Measurements from ENCODE around the gene FBXL15. TPM values are rescaled to one million over a fixed set of nuclear protein-coding genes. Genes with fewer than 3 reads are reported as not detected.

Gene FBXL15
- total RNA-seq, 4 donors from 2014 or later = 14.2 to 34.8 (median 21.0) TPM

GRCh38 chr10:102411341-102412255, 9.0 kb upstream of the FBXL15 start:
- Histone ChIP-seq H3K27me3 (peaks cover 70 to 89% (median 79%) of the 10 kb centered on the region in 3 donors), H3K27ac (no peak overlapping the region), H3K4me1 (no peaks in the 10 kb centered on the region), H3K9me3 (no peaks in the 10 kb centered on the region), H3K4me3 (no peak overlapping the region), H3K36me3 (no peaks in the 10 kb centered on the region)
- intact Hi-C loops (cut with DNase I; ENCODE audit: low total_unique reads) (no loop called here), in situ Hi-C loops (cut with MboI; ENCODE audit: low sequenced_read_pairs in 4 of 4) (no loop called here)
- ATAC-seq = no peak
- no peak for TF ChIP-seq CTCF (IDR thresholded peaks at IDR 0.05 in 4 of 5, conservative IDR thresholded peaks at IDR 0.05 in 1 of 5)
- no peak for TF ChIP-seq POLR2A (IDR thresholded peaks at IDR 0.05)
- DNase-seq = no peak

DNA sequence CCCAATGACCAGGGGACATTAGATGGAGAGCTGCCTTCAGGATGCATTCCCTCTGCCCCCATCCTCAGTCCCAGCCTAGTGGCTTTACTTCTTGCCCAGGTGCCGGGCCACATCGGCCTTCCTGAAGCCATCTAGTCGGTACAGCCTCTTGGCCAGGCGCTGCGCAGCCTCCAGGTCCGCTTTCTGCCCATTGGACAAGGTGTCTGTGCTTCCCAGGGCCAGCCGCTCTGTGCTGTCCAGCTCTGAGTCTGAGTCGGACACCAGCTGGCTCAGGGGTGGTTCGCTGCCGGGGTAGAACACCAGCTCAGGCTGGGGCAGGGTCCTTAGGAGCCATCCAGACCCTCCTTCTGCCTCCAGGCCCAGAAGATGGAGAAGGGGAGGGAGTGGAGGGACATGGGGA, 8.3 kb upstream of the FBXL15 start:
- Histone ChIP-seq H3K9me3 (no peaks in the 10 kb centered on the region), H3K4me3 (no peak overlapping the region), H3K4me1 (no peaks in the 10 kb centered on the region), H3K36me3 (no peaks in the 10 kb centered on the region), H3K27me3 (peaks cover 73 to 94% (median 85%) of the 10 kb centered on the region in 3 donors), H3K27ac (no peak overlapping the region)
- in situ Hi-C loops (cut with MboI; ENCODE audit: low sequenced_read_pairs in 4 of 4) (no loop called here), intact Hi-C loops (cut with DNase I; ENCODE audit: low total_unique reads) (no loop called here)
- TF ChIP-seq CTCF (IDR thresholded peaks at IDR 0.05 in 4 of 5, conservative IDR thresholded peaks at IDR 0.05 in 1 of 5) = no peak
- no peak for TF ChIP-seq POLR2A (IDR thresholded peaks at IDR 0.05)
- ATAC-seq = no peak
- DNase-seq = no peak

DNA sequence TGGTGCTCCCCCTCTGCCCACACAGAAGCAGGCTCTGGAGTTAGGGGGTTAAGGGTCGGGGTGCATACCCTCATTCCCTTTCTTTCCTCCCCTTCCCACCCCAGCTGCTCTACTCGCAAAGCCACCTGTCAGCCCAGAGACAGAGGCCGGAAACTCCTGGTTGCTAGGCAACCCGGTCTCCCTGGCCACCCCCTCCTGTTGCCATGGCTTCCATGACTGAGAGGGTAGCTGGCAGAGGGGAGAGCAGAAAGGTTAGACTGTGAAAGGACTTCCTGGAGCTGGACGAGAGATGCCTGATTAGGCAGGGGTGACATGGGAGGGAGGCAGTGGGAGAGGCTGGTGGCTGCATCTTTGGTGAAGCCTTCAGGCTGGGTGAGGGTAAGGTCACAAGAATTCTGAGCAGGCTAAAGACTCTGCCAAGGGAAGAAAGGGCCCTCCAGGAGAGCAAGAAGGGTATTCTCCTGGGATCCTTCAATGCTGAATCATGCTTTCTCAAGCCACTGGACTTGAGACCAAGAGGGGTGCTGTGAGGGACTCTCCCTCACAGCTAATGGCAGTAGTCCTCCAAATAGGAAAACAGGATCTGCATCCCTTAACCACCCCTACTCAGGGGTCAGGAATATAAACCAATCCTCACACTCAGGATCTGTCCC, 7.5 kb upstream of the FBXL15 start:
- intact Hi-C loops (cut with DNase I; ENCODE audit: low total_unique reads) = no loop called here
- H3K9me3 ChIP-seq = no peaks in the 10 kb centered on the region
- DNase-seq = no peak

More for the DNA sequence above, 7.5 kb upstream of the FBXL15 start:
- Histone ChIP-seq H3K27me3 (peaks cover 68 to 93% (median 85%) of the 10 kb centered on the region in 3 donors), H3K27ac (no peak overlapping the region), H3K36me3 (no peaks in the 10 kb centered on the region), H3K4me1 (no peaks in the 10 kb centered on the region), H3K4me3 (no peak overlapping the region)
- no peak for ATAC-seq
- in situ Hi-C loops (cut with MboI; ENCODE audit: low sequenced_read_pairs in 4 of 4) = no loop called here
- TF ChIP-seq CTCF (IDR thresholded peaks at IDR 0.05 in 4 of 5, conservative IDR thresholded peaks at IDR 0.05 in 1 of 5) (no peak), POLR2A (IDR thresholded peaks at IDR 0.05) (no peak)
